ENCODE measurements around the gene PNO1.

GRCh38 chr2:68216454-68217310 lies 59.0 kb downstream of the PNO1 start:
- TF ChIP-seq CTCF (IDR thresholded peaks at IDR 0.05 in 2 of 3, conservative IDR thresholded peaks at IDR 0.05 in 1 of 3; ENCODE audit: insufficient read depth in 2 of 3, low read depth in 1 of 3, low read length in 3 of 3) = no peak
- no peak for TF ChIP-seq ZNF274 (IDR thresholded peaks at IDR 0.05; ENCODE audit: borderline replicate concordance, low read depth, low read length)
- no peak for TF ChIP-seq NFE2 (IDR thresholded peaks at IDR 0.05; ENCODE audit: low read depth)
- TF ChIP-seq HMGXB4 (CRISPR knock-in tag; IDR thresholded peaks at IDR 0.05) = no peak
- TF ChIP-seq POU5F1 (IDR thresholded peaks at IDR 0.05; ENCODE audit: borderline replicate concordance, low read depth, low read length, partially characterized antibody) = no peak
- no peak for TF ChIP-seq TCF15 (CRISPR knock-in tag; IDR thresholded peaks at IDR 0.05)
- TF ChIP-seq CBX2 (IDR thresholded peaks at IDR 0.05; ENCODE audit: insufficient read depth, low read length, poor library complexity, severe bottlenecking) = no peak
- TF ChIP-seq CBFB (CRISPR knock-in tag; IDR thresholded peaks at IDR 0.05) = no peak
- no peak for TF ChIP-seq POLR2A (conservative IDR thresholded peaks at IDR 0.05)
- TF ChIP-seq POLR2AphosphoS5 (IDR thresholded peaks at IDR 0.05; ENCODE audit: control insufficient read depth, insufficient read depth, low read depth, low read length) = no peak
- no peak for TF ChIP-seq GTF2F1 (IDR thresholded peaks at IDR 0.05; ENCODE audit: low read depth, low read length)
